CD4-positive, alpha-beta T cell treated with Interleukin-17A for 4 hours (primary cell): Measurements from ENCODE around the gene ERVK3-1.
"Not testable (repeated sequence)": the region's sequence is repeated elsewhere in the genome, so short reads cannot be mapped to it uniquely, and the experiment has no call there.

Source experiments
- DNase-seq: peaks from one replicate; pipeline ENCODE4 v3.0.0-alpha.2; 2020; ENCODE audit warnings: mixed read lengths

The ERVK3-1 gene

DNA sequence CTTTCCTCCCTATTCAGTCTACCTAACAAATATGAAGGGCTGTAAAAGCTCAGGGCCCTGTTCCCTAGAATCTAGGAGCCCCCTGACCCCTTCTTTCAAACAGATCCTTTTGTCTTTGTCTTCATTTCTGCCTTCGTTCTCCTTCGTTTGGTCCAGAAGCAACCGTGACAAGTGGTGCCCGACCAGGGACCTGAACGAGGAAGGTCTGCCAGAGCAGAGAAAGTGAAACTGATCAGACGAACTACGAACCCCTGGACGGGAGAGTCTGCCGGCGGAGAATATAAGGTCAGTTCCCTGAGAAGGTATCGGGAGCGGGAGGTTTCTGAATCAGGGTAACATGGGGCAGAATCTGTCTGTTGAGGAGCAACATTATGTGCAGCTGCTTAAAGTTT lies 751 bp downstream of the ERVK3-1 start:
- DNase-seq: no peak

DNA sequence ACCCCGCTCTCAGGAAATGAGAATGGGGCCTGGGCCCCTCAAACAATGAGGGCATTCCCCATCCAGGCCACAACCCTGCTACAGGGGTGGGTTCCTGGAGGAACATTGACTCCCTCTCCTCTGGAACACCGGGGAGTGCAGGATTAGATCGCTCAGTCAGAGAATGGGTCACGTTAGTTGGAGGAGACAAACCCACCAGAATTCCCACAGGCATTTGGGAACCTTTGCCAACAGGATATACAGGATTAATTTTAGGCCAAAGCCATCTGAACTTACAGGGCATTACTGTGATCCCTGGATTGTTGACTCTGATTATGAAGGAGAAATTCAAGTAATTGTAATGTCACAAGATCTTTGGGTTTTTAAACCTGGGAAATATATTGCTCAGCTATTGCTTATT lies 2.6 kb downstream of the ERVK3-1 start:
- DNase-seq: no peak

DNA sequence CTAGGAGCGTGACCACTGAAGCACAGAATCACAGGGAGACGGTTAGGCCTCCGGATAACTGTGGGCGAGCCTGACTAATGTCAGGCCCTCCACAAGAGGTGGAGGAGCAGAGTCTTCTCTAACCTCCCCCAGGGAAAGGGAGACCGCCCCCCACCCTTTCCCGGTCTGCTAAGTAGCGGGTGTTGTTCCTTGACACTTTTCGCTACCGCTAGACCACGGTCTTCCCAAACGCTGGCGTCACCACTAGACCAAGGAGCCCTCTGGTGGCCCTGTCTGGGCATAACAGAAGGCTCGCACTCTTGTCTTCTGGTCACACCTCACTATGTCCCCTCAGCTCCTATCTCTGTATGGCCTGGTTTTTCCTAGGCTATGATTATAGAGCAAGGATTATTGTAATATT lies 5.5 kb downstream of the ERVK3-1 start:
- not testable (repeated sequence) for DNase-seq

DNA sequence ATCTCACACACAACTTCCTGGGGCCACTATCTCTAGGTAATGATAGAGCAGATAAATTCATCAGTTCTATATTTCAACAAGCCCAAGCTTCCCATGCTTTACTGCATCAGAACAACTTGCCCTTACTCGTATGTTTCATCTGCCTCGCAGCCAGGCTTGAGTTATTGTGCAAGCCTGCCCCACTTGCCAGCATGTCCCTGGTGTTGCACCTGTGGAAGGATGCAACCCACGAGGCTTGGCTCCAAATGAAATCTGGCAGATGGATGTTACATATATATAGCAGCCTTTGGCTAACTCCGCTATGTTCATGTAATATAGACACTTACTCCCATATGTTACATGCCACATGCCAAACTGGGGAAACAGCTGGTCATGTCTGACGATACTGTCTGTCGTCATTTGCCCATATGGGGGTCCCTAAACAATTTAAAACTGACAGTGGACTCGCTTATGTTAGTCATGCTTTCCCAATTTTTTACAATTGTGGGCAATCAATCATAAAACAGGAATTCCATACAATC lies 6.2 kb downstream of the ERVK3-1 start:
- no peak for DNase-seq

DNA sequence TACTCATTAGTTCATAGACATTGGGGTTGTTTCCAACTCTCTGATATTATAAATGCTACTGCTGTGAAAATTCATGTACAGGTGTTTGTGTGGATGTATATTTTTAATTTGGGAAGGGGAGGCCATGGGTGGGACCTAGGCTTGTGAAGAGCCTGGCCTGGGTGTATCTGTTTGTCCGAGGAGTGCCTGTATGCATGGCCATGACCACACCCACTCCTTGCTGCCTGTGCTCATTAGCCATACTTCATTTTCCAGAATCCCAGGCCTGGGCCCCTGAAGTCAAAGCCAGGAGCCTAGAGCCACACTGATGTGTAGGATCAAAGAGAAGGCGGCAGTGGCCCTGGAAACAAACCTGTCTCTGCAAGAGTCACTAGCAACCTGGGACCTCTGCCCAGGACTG lies 10.4 kb downstream of the ERVK3-1 start:
- no peak for DNase-seq

DNA sequence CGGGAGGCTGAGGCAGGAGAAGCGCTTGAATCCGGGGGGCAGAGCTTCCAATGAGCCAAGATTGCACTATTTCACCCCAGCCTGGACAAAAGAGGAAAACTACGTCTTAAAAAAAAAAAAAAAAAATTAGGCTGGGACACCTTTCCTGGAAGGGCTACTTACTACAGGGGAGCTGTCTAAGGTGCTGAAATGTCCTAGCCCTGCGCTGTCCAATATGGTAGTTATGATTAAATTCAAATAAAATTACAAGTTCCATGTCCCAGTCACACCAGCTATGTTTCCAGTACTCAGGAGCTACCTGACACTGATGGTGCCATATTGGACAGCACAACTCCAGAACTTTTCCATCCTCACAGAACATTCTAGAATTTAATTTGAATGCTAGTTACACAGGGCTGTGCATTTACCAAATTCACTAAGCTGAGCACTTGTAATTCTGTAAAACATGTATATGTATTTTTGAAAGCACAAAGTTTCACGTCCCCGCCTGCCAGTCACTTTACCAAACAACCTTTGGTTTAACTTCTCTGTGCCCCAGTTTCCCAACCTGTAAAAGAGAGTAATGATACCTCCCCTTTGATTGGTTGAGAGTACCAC lies 12.4 kb downstream of the ERVK3-1 start:
- DNase-seq: peak; percentile 16

DNA sequence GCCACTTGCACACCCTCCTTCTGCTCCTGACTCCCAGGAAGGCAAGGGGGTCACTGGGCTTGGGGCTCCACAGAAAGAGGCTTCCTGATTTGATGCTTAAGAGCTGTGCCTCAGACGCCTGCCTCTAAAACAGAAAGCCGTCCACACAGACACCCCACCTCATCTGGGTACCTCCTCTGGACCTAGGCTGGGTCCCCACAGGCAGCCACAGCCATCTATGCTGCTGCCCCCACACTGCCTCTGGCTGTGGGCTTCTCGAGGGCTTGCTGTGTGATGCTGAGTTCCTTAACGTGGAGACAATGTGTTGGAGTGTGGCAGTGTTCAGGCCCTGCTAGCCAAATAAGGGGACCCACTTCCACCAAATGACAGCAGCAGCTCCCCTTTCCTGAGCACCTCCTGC lies 13.1 kb downstream of the ERVK3-1 start:
- no peak for DNase-seq

DNA sequence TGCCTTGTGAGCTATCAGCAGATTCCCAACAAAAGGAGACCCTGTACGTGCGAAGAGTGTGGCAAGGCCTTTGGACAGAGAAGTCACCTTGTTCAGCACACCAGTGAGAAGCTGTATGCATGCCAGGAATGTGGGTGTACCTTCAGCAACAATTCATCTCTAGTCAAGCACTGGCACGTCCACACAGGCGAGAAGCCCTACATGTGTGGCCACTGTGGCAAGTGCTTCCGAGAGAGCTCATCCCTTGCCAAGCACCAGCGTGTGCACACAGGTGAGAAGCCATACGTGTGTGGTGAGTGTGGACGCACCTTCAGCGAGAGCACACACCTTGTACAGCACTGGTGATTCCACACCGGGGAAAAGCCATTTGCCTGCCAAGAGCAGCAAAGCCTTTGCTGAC lies 14.1 kb downstream of the ERVK3-1 start:
- no peak for DNase-seq

DNA sequence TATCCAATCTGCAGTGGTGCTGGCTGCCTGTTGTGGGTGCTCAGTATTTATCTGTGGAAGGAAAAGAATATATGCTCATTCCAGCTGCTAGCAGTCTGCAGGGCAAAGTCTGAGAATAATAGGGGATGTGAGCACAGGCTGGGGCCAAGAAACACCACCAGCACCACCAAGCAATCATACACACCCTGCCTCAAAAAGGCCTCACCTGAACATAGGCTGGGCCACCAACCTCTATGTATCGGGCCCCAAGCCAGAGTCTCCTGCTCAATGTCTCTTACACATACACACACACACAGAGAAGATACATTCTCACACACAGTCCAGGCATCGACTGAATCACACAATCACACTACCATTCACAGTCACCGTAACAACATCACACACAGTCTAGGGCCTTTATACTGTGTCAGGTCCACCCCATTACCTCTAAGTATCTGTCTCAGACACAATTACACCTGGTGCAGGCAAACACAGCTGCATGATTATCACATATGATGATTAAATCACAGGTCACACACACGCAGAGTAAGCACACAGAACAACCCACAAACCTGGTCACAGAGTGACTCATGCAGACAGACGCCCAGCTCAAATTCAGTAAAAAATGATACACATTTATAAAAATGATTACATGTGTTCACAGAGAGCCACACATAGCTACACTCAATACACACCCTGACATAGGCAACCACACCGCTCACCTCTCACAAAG lies 20.3 kb downstream of the ERVK3-1 start:
- DNase-seq: no peak

DNA sequence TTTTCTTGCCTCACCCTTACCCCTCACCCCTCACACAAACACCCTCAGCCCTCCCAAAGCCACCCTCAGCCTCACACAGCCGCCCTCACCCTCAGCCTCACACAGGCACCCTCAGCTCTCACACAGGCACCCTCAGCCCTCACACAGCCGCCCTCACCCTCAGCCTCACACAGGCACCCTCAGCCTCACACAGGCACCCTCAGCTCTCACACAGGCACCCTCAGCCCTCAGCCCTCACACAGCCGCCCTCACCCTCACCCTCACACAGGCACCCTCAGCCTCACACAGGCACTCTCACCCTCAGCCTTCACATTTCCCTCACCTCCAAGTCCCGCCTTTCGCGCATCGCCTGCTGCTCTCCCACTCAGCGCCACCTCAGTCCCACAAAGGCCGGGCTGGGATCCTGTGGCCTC lies 21.3 kb downstream of the ERVK3-1 start:
- DNase-seq: no peak

DNA sequence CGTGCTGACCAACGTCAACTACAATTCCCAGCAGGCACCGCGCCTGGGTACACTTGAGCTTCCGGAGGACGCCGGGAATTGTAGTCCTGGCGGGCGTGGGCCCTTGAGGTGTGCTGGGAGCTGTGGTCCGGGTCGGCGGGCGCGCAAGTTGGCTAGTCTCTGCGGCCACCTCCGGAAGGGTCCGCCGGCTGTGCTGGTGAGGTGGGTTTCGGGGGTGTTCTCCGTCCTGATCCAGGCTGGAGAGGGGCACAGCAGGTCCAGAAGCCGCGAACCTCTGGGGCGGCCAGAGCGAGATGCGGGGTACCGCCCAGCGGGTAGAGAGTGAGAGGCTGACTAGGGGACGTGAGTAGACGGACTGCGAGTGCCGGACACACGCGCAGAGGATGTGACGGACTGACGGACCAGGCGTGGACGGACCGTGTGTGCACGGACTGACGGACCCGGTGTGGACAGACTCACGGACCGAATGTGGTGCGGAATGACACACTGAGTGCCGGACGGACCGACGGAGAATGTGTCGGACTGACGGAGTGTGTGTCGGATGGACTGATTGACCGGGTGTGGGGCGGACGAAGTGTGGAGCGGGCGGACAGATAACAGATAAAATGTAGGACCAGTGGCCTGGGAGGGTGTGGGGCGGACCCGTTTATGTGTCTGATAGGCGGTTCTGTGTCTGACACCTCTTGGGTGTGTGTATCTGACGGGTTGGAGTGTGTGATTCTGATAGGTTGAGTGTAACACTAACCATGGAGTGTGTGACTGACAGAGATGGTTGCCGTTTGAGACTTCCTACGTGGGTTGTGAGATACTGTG lies 21.9 kb downstream of the ERVK3-1 start, which contains the start of gene ZSCAN22:
ZSCAN22 (plus strand) TSS at position 81 of the 813 bp plus-strand sequence. CDS start 7,809 bp downstream, outside the sequence.
- DNase-seq: peak; percentile 91

DNA sequence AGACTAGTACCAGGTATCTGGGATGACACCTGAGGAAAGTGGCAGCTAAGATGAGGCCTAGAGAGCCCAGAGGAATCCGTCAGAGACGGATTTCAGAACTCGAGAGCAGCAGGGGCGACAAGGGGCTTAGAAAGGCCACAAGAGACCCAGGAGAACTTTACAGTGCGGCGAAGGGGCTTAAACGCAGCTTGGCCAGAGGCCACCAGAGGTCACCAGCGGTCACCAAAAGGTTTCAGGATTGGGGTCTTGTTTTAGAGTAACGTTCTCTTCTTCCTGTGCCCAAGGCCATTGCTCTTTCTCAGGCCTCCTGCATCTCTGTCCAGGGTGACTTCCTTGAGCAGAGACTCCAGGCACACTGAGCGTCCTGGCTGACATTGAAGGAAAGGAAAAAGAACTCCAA lies 23.8 kb downstream of the ERVK3-1 start:
- peak; percentile 25 for DNase-seq

DNA sequence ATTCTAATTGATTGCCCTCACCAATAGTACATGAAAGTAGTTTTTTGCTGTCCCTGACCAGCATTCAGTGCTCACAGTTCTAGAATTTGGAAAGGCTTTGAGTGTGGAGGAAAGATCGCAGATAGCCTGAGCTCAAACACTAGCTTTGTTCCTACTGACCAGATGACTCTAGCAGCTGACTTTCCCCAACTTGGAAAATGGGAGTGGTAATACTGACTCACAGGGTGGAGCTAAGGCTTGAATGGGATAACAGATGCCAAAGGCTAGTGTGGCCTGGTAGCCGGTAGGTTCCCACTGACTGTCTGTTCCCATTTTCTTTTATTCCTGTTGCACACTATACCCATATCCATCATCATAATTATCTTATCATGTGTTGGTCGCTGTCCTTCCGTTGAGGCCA lies 25.3 kb downstream of the ERVK3-1 start:
- DNase-seq: no peak

DNA sequence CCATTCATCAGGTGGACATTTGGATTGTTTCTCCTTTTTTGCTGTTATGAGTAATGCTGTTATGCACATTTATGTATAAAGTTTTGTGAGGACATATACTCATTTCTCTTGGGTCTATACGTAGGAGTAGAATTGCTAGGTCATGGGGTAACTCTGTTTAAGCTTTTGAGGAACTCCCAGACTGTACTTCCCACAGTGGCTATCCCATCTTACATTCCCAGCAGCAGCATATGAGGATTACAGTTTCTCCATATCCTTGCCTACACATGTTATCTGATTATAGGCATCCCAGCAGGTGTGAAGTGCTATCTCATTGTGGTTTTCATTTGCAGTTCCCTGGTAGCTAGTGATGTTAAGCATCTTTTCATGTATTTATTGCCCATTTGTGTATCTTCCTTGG lies 27.5 kb downstream of the ERVK3-1 start:
- DNase-seq: no peak

DNA sequence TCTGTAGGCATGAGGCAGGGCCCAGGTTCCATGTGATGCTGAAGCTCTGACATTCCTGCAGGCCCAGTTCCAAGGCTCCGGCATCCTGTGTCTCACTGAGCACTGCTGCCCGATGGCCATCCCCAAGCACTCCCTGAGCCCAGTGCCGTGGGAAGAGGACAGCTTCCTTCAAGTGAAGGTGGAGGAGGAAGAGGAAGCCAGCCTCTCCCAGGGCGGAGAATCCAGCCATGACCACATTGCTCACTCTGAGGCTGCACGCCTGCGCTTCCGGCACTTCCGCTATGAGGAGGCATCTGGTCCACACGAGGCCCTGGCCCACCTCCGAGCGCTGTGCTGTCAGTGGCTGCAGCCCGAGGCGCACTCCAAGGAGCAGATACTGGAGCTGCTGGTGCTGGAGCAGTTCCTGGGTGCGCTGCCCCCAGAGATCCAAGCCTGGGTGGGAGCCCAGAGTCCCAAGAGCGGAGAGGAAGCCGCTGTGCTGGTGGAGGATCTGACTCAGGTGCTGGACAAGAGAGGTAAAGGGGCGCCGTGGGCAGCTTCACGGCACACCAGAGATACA lies 29.6 kb downstream of the ERVK3-1 start:
- no peak for DNase-seq

DNA sequence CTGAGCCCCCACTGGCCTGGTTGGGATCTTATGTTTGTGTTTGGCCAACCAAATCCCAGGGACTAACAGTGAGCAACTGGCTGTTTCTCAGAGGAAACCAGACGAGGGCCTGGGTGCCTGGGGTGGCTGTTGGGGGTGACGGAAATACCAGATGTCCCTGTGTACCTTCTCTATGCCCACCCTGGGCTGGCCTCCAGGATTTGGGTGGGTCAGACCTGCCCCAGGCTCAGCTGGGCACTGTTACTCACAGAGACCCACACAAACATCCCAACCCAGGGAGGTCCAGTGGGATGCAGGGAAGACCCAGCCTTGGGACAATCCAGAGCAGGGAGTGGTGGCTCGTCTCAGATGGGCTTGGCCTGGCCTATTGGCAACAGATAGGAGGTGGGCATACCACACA lies 30.5 kb downstream of the ERVK3-1 start:
- no peak for DNase-seq

DNA sequence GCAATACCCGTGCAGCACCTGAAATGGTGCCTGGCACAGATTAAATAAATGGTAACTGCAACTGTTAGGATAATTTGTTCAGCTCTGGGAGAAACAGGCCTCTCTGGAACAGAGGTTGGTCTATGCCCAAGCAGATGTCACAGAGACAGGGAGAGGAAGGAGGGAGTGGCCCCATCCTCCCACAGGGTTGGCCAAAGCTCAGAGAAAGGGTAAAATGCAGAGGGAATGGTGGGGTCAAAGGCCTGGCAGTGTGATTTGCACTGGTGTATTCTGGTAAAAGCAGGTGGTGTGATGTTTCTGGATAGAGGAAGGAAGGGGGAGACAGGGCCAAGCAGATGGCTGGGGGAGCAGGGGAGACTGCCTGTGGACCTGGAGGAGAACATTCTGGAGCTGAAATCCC lies 31.0 kb downstream of the ERVK3-1 start:
- no peak for DNase-seq

DNA sequence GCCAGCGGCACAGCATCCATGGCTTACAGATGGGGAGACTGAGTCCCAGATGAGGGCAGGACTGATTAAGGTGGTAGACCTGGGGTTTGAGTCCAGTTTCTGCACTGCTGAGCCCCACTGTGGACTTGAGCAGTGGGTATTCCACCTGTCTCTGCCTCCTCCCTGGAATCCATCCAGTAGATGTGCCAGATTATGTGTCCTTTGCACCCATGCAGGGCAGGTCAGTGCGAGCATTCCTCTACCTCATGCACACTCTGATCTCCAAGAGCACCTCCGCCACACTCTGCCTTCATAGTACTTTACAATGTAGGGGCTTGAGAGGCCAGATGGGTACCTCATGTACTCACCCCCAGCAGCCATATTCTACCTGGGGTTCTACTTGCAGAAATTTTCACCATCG lies 31.6 kb downstream of the ERVK3-1 start:
- DNase-seq: no peak

DNA sequence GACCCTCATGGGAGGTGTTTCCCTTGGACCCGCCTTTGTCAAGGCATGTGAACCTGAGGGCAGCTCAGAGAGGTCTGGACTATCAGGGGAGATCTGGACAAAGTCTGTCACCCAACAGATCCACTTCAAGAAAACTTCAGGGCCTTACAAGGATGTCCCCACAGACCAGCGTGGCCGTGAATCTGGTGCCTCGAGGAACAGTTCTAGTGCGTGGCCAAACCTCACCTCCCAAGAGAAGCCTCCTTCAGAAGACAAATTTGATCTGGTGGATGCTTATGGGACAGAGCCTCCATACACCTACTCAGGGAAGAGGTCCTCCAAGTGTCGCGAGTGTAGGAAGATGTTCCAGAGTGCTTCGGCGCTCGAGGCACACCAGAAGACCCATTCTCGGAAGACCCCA lies 33.2 kb downstream of the ERVK3-1 start:
- no peak for DNase-seq

DNA sequence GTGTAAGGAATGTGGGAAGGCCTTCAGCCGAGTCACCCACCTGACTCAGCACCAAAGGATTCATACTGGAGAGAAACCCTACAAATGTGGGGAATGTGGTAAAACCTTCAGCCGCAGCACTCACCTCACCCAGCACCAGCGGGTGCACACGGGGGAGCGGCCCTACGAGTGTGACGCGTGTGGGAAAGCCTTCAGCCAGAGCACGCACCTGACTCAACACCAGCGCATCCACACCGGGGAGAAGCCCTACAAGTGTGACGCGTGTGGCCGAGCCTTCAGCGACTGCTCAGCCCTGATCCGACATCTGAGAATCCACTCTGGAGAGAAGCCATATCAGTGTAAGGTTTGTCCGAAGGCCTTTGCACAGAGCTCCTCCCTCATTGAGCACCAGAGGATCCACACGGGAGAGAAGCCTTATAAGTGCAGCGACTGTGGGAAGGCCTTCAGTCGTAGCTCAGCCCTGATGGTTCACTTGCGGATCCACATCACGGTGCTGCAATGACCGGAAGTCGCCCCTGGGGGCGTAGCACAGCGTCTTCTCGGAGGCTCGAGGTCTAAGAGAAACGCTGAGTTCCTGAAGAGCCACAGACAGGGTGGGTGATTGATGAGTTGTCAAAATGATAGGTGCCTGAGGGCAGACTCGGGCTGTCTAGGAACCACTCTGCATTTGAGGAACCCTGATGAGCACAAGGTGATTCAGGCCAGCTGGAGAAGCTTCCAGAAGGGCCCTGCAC lies 33.8 kb downstream of the ERVK3-1 start:
- no peak for DNase-seq

DNA sequence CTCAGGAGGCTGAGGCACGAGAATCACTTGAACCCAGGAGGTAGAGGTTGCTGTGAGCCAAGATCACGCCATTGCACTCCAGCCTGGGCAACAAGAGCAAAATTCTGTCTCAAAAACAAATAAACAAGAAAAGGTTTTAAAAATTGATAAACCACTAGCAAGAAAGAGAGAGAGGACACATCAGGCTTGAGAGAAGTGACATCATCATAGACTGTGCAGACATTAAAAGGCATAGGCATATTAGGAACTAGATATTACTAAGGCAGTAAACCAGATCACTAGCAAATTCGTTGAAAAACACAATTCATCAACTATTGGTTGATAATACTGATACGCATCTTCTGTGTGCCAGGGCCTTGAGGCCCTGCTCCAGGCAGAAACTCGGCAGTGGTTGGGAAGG lies 40.4 kb downstream of the ERVK3-1 start:
- no peak for DNase-seq
